ENCODE results near the gene ROPN1.

The ROPN1 gene

DNA sequence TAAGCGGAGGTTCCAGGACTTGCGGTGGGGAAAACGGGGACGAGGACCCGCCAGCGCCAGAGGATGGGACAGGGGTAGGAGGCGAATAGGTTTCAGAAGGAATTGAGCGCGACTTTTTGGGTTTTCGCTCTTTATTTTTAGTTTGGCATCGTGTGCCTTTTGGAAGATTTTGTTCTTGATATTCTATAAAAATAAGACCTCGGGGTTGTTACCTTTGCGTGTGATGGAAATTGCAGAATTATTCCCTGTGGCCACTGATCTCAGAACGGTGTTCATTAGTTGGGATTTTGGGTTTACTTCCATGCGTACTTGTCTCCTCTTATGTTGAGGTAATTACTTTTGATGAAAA is 30.4 kb downstream of the ROPN1 start:
- TF ChIP-seq, protein P1, sequence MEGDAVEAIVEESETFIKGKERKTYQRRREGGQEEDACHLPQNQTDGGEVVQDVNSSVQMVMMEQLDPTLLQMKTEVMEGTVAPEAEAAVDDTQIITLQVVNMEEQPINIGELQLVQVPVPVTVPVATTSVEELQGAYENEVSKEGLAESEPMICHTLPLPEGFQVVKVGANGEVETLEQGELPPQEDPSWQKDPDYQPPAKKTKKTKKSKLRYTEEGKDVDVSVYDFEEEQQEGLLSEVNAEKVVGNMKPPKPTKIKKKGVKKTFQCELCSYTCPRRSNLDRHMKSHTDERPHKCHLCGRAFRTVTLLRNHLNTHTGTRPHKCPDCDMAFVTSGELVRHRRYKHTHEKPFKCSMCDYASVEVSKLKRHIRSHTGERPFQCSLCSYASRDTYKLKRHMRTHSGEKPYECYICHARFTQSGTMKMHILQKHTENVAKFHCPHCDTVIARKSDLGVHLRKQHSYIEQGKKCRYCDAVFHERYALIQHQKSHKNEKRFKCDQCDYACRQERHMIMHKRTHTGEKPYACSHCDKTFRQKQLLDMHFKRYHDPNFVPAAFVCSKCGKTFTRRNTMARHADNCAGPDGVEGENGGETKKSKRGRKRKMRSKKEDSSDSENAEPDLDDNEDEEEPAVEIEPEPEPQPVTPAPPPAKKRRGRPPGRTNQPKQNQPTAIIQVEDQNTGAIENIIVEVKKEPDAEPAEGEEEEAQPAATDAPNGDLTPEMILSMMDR (IDR thresholded peaks at IDR 0.05; ENCODE audit: insufficient read depth, low read length, poor library complexity, severe bottlenecking) = no peak
- no peak for DNase-seq (ENCODE audit: extremely low read depth, insufficient read length)
- no peaks in the 10 kb centered on the region for H3K36me3 ChIP-seq (ENCODE audit: control insufficient read depth, insufficient read depth, low read length)
- H3K4me3 ChIP-seq (replicated peaks; ENCODE audit: low read depth, low read length) = peak overlapping the region; percentile 87
- H3K27me3 ChIP-seq (replicated peaks; ENCODE audit: control insufficient read depth, insufficient read depth, low read length) = no peaks in the 10 kb centered on the region

DNA sequence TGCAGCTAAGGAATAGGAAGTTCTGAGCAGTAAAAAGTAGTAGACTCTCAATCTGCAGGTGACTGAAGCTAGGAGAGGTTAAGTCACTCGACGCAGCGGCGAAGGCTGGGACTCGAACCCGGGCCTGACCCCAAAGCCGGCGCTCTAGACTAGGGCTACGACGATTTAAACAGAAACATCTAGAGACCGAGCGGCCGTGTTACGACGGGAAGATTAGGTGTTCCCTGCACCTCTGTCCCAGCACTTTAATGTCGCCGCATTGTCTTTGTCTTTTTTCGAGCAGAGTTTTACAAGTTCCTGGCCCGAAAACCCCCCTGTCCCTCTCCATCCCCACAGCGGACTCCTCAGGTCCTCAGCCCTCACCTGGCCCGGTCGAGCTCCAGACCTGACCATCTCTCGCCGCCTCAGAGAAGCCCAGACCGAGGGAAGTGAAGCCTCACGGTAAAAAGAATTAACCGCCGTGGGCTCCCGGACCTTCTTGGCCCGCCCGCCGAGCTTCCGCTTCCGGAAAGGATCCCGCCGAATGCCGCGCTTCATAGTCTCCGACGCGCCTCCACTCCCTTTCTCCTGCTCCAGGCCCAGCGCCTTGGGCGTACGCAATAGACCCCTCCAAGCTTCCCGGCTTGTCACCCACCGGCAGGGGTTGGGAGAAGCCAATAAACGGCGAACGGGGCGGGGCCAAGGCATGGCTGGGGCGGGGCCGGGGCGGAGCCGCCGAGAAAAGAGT is 31.0 kb downstream of the ROPN1 start, which contains the start of gene CCDC14:
TSS of gene CCDC14 (minus strand) at position 449 of the 727 bp plus-strand sequence. CDS start at position 393, 56 bp downstream.
- TF ChIP-seq, protein P1 (IDR thresholded peaks at IDR 0.05; ENCODE audit: insufficient read depth, low read length, poor library complexity, severe bottlenecking) = no peak
- Histone ChIP-seq H3K27me3 (replicated peaks; ENCODE audit: control insufficient read depth, insufficient read depth, low read length) (no peaks in the 10 kb centered on the region), H3K4me3 (replicated peaks; ENCODE audit: low read depth, low read length) (peak within 1 kb of the TSS; percentile 87), H3K36me3 (ENCODE audit: control insufficient read depth, insufficient read depth, low read length) (no peaks in the 10 kb centered on the region)
- peak; percentile 84 for DNase-seq (ENCODE audit: extremely low read depth, insufficient read length)

DNA sequence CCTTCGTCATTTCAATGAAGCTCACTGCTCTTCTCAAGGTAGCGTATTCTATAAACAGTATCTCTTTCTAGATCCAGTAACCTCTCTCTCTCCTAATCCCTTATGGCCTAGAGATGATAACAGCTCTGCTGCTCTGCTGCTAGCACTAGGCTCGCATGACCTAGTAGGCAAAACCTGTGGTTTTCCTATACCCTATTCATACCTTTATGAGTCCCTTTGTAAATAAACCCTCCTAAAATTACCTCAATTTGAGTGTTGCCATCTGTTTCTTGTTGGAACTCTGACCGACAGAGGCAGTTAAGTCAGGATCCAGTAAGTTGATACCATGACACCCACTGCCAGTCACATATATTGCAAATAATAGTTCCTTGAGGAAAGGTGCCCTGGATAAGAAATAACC is 38.2 kb downstream of the ROPN1 start:
- H3K36me3 ChIP-seq (ENCODE audit: control insufficient read depth, insufficient read depth, low read length) = peaks cover 4% of the 10 kb centered on the region

DNA sequence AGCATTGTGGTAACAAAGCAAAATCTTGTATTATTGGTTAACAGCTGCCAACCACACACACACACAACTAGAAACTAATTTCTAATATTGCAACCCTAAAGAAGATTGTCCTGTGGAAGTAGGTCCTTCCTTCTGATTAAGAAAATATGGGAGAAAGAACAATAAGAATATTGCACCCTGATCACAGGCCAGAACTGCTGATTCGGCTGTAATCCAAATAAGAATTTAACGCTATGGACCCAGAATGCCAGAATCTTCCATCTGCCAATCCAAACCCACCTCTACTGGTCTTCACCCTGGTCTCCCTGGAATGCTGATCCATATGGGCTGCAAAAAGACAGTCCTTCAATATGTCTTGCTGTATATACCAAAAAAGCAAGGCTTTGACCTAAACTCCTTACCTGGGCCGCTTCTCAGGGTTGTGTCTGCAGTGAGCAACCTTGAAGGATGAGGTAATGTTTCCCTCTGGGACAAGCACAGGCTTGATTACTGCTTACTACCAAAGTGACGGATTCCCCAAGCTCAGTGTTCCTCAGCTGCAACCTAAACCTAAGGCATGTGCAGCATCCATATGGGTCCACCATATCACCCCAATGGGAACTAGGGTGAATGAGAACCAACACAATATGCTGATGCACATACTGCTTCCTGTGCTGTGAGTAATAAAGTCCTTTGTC is 38.9 kb downstream of the ROPN1 start:
- TF ChIP-seq, protein P1 (IDR thresholded peaks at IDR 0.05; ENCODE audit: insufficient read depth, low read length, poor library complexity, severe bottlenecking) = no peak
- Histone ChIP-seq H3K36me3 (ENCODE audit: control insufficient read depth, insufficient read depth, low read length) (peaks cover 4% of the 10 kb centered on the region), H3K4me3 (replicated peaks; ENCODE audit: low read depth, low read length) (no peak overlapping the region), H3K27me3 (replicated peaks; ENCODE audit: control insufficient read depth, insufficient read depth, low read length) (no peaks in the 10 kb centered on the region)
- DNase-seq (ENCODE audit: extremely low read depth, insufficient read length) = no peak

More for the DNA sequence above, 38.2 kb downstream of the ROPN1 start:
- DNase-seq (ENCODE audit: extremely low read depth, insufficient read length) = no peak
- TF ChIP-seq, protein P1 (IDR thresholded peaks at IDR 0.05; ENCODE audit: insufficient read depth, low read length, poor library complexity, severe bottlenecking) = no peak
- Histone ChIP-seq H3K4me3 (replicated peaks; ENCODE audit: low read depth, low read length) (no peak overlapping the region), H3K27me3 (replicated peaks; ENCODE audit: control insufficient read depth, insufficient read depth, low read length) (no peaks in the 10 kb centered on the region)

DNA sequence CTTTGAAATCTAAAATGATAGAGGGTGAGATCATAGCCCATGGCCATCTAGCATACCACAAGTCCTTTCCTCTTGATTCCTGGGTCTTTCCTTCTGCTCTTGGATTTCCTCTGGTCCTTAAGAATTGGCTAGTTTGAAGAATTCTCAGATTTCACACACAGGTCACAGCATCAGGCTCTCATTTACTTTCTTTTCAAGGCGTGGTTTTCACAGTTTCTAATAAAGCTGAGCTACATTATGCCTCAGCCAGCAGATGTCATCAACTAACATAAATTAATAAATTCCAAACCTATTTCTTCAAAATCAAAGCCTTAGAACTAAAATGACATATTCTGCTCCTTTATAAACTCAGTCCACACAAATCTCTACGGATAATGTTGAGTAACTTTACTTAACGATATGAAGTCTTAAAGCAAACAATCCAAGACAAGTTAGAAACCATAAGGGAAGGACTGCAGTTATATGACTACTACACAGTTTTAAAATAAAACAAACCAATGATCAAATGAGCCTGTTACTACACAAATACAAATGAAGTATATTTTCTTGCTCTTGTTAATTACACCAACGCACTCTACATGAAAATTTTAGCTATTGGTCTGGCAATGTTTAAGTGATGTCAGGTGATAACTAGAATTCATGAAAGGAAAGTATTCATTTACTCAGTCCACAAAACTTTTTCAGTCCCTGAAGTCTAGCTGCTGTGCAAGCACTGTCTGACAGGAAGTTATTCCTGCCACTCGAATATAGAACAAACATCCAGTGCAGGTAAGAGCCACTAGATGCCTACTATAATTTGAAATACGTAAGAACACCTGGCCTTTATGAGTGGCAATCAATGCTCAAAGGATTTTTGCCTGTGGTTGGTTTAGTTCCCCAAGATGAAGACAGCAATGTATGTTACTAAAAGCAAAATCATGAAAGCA is 40.1 kb downstream of the ROPN1 start:
- H3K36me3 ChIP-seq (ENCODE audit: control insufficient read depth, insufficient read depth, low read length) = peaks cover 6% of the 10 kb centered on the region
- no peaks in the 10 kb centered on the region for H3K27me3 ChIP-seq (replicated peaks; ENCODE audit: control insufficient read depth, insufficient read depth, low read length)
- H3K4me3 ChIP-seq (replicated peaks; ENCODE audit: low read depth, low read length) = no peak overlapping the region
- TF ChIP-seq, protein P1 (IDR thresholded peaks at IDR 0.05; ENCODE audit: insufficient read depth, low read length, poor library complexity, severe bottlenecking) = no peak
- no peak for DNase-seq (ENCODE audit: extremely low read depth, insufficient read length)
